ENCODE data around the gene ALDH8A1.

The ALDH8A1 gene

GRCh38 chr6:134949927-134950326 is at the start of gene ALDH8A1:
TSS of gene ALDH8A1 (minus strand) at chr6:134950101. CDS start at chr6:134950053, 48 bp downstream.
- no peak for DNase-seq

GRCh38 chr6:134999107-134999506 is 49.2 kb upstream of the ALDH8A1 start:
- no peak for DNase-seq

- DNase-seq: no peak
Observed at GRCh38 chr6:134997133-134997995, 47.5 kb upstream of the ALDH8A1 start.

- no peak for DNase-seq
Observed at GRCh38 chr6:134995536-134995935, 45.6 kb upstream of the ALDH8A1 start.

- no peak for DNase-seq
Observed at GRCh38 chr6:134994431-134994830, 44.5 kb upstream of the ALDH8A1 start.

- DNase-seq: no peak
Observed at GRCh38 chr6:134992155-134992554, 42.3 kb upstream of the ALDH8A1 start.

- DNase-seq: no peak
Observed at GRCh38 chr6:134990262-134990661, 40.4 kb upstream of the ALDH8A1 start.

GRCh38 chr6:134984821-134985220 is 34.9 kb upstream of the ALDH8A1 start:
- DNase-seq: no peak

GRCh38 chr6:134983823-134984222 is 33.9 kb upstream of the ALDH8A1 start:
- no peak for DNase-seq

GRCh38 chr6:134982161-134982560 is 32.3 kb upstream of the ALDH8A1 start:
- no peak for DNase-seq

GRCh38 chr6:134980846-134981245 is 30.9 kb upstream of the ALDH8A1 start:
- DNase-seq: no peak

- DNase-seq: no peak
Observed at GRCh38 chr6:134979142-134979541, 29.2 kb upstream of the ALDH8A1 start.

- no peak for DNase-seq
Observed at GRCh38 chr6:134974370-134974769, 24.5 kb upstream of the ALDH8A1 start.

- DNase-seq: no peak
Observed at GRCh38 chr6:134967711-134968110, 17.8 kb upstream of the ALDH8A1 start.

GRCh38 chr6:134964451-134965203 is 14.7 kb upstream of the ALDH8A1 start:
- no peak for DNase-seq

- no peak for DNase-seq
Observed at GRCh38 chr6:134962421-134962820, 12.5 kb upstream of the ALDH8A1 start.

GRCh38 chr6:134961366-134961765 is 11.5 kb upstream of the ALDH8A1 start:
- no peak for DNase-seq

- no peak for DNase-seq
Observed at GRCh38 chr6:134959603-134960002, 9.7 kb upstream of the ALDH8A1 start.

GRCh38 chr6:134956676-134957075 is 6.8 kb upstream of the ALDH8A1 start:
- DNase-seq: no peak

GRCh38 chr6:134956032-134956431 is 6.1 kb upstream of the ALDH8A1 start:
- no peak for DNase-seq

GRCh38 chr6:134954272-134955000 is 4.5 kb upstream of the ALDH8A1 start:
- no peak for DNase-seq

- DNase-seq: no peak
Observed at GRCh38 chr6:134951494-134952263, 1.8 kb upstream of the ALDH8A1 start.

- no peak for DNase-seq
Observed at GRCh38 chr6:134950482-134950881, 581 bp upstream of the ALDH8A1 start.
